Measurements from ENCODE around the gene CEP250.

CEP250 gene

GRCh38 chr20:35473684-35474083 is 18.3 kb downstream of the CEP250 start:
- no peaks in the 10 kb centered on the region for H3K27me3 ChIP-seq (ENCODE audit: control insufficient read depth, low read length)
- H3F3A ChIP-seq (ENCODE audit: control insufficient read depth, insufficient read depth), result peaks cover 2% of the 10 kb centered on the region; the same call in 1 of the 2 replicates
- no peak overlapping the region for H3K4me3 ChIP-seq (ENCODE audit: low read length)
- H3K4me2 ChIP-seq (ENCODE audit: low read length), result no peak overlapping the region
- H3K79me2 ChIP-seq (ENCODE audit: control insufficient read depth, low read length), result no peaks in the 10 kb centered on the region
- H3K36me3 ChIP-seq (ENCODE audit: control insufficient read depth, low read length), result peaks cover 79% of the 10 kb centered on the region
- TF ChIP-seq CTCF (IDR thresholded peaks at IDR 0.05; ENCODE audit: low read depth, low read length, poor library complexity, severe bottlenecking) (no peak), EZH2phosphoT487 (IDR thresholded peaks at IDR 0.05; ENCODE audit: borderline replicate concordance, low read length) (no peak)
- 0 out of 2 replicates have a peak, but pooled peaks cover 1% of the 10 kb centered on the region for H3K4me1 ChIP-seq (ENCODE audit: control insufficient read depth, low read length)
- H3K27ac ChIP-seq (ENCODE audit: low read depth, low read length), result no peak overlapping the region
- no peaks in the 10 kb centered on the region for H4K20me1 ChIP-seq (ENCODE audit: control insufficient read depth, insufficient read depth, low read depth, low read length)
- no peaks in the 10 kb centered on the region for H3K9me3 ChIP-seq (ENCODE audit: control insufficient read depth, insufficient read depth, low read length)
- no peaks in the 10 kb centered on the region for H3K9me2 ChIP-seq (replicated peaks; ENCODE audit: control insufficient read depth, low read length)

- H3K36me3 ChIP-seq (ENCODE audit: control insufficient read depth, low read length), result peaks cover 85% of the 10 kb centered on the region
- no peaks in the 10 kb centered on the region for H3K79me2 ChIP-seq (ENCODE audit: control insufficient read depth, low read length)
- H3K4me2 ChIP-seq (ENCODE audit: low read length), result no peak overlapping the region
- no peaks in the 10 kb centered on the region for H3K9me3 ChIP-seq (ENCODE audit: control insufficient read depth, insufficient read depth, low read length)
- no peaks in the 10 kb centered on the region for H4K20me1 ChIP-seq (ENCODE audit: control insufficient read depth, insufficient read depth, low read depth, low read length)
- no peak overlapping the region for H3K27ac ChIP-seq (ENCODE audit: low read depth, low read length)
- H3K4me1 ChIP-seq (ENCODE audit: control insufficient read depth, low read length), result 0 out of 2 replicates have a peak, but pooled peaks cover 5% of the 10 kb centered on the region
- H3F3A ChIP-seq (ENCODE audit: control insufficient read depth, insufficient read depth), result peaks cover 3% of the 10 kb centered on the region; the same call in 1 of the 2 replicates
- TF ChIP-seq EZH2phosphoT487 (IDR thresholded peaks at IDR 0.05; ENCODE audit: borderline replicate concordance, low read length) (no peak), CTCF (IDR thresholded peaks at IDR 0.05; ENCODE audit: low read depth, low read length, poor library complexity, severe bottlenecking) (no peak)
- no peaks in the 10 kb centered on the region for H3K9me2 ChIP-seq (replicated peaks; ENCODE audit: control insufficient read depth, low read length)
- no peaks in the 10 kb centered on the region for H3K27me3 ChIP-seq (ENCODE audit: control insufficient read depth, low read length)
- no peak overlapping the region for H3K4me3 ChIP-seq (ENCODE audit: low read length)
Measured at GRCh38 chr20:35474303-35474871, 19.0 kb downstream of the CEP250 start.

- Histone ChIP-seq H3K79me2 (ENCODE audit: control insufficient read depth, low read length) (no peaks in the 10 kb centered on the region), H3K4me2 (ENCODE audit: low read length) (no peak overlapping the region), H3K36me3 (ENCODE audit: control insufficient read depth, low read length) (peaks cover 86% of the 10 kb centered on the region), H3K9me3 (ENCODE audit: control insufficient read depth, insufficient read depth, low read length) (no peaks in the 10 kb centered on the region), H3F3A (ENCODE audit: control insufficient read depth, insufficient read depth) (peaks cover 5% of the 10 kb centered on the region; the same call in 1 of the 2 replicates), H4K20me1 (ENCODE audit: control insufficient read depth, insufficient read depth, low read depth, low read length) (no peaks in the 10 kb centered on the region), H3K27me3 (ENCODE audit: control insufficient read depth, low read length) (no peaks in the 10 kb centered on the region), H3K4me1 (ENCODE audit: control insufficient read depth, low read length) (0 out of 2 replicates have a peak, but pooled peaks cover 5% of the 10 kb centered on the region), H3K9me2 (replicated peaks; ENCODE audit: control insufficient read depth, low read length) (no peaks in the 10 kb centered on the region), H3K4me3 (ENCODE audit: low read length) (no peak overlapping the region), H3K27ac (ENCODE audit: low read depth, low read length) (no peak overlapping the region)
- TF ChIP-seq CTCF (IDR thresholded peaks at IDR 0.05; ENCODE audit: low read depth, low read length, poor library complexity, severe bottlenecking), result no peak
- no peak for TF ChIP-seq EZH2phosphoT487 (IDR thresholded peaks at IDR 0.05; ENCODE audit: borderline replicate concordance, low read length)
Measured at GRCh38 chr20:35476288-35476687, 20.9 kb downstream of the CEP250 start.

Measured in DOHH2 (cell line).